ENCODE data around the gene PIK3C2A.
"Not testable (repeated sequence)": the region's sequence is repeated elsewhere in the genome, so short reads cannot be mapped to it uniquely, and the experiment has no call there.

Gene PIK3C2A

DNA sequence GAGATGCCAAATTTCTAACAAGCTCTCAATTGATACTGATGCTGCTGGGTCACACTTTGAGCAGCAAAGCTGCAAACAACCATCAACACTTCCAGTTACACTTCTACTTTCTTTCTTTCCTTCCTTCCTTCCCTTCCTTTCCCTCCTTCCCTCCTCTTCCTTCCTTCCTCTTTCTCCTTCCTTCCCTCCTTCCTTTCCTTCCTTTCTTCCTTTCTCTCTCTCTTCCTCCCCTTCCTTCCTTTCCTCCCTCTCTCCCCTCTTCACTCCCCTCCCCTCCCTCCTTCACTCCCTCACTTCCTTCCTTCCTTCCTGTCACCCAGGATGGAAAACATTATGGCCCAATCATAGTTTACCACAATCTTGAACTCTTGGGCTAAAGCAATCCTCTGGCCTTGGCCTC, 33.0 kb upstream of the PIK3C2A start:
- TF ChIP-seq, protein P1, sequence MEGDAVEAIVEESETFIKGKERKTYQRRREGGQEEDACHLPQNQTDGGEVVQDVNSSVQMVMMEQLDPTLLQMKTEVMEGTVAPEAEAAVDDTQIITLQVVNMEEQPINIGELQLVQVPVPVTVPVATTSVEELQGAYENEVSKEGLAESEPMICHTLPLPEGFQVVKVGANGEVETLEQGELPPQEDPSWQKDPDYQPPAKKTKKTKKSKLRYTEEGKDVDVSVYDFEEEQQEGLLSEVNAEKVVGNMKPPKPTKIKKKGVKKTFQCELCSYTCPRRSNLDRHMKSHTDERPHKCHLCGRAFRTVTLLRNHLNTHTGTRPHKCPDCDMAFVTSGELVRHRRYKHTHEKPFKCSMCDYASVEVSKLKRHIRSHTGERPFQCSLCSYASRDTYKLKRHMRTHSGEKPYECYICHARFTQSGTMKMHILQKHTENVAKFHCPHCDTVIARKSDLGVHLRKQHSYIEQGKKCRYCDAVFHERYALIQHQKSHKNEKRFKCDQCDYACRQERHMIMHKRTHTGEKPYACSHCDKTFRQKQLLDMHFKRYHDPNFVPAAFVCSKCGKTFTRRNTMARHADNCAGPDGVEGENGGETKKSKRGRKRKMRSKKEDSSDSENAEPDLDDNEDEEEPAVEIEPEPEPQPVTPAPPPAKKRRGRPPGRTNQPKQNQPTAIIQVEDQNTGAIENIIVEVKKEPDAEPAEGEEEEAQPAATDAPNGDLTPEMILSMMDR (IDR thresholded peaks at IDR 0.05; ENCODE audit: low read depth, low read length): no peak
- H3K4me3 ChIP-seq (ENCODE audit: low read depth, low read length): no peak overlapping the region

GRCh38 chr11:17239927-17240326, 32.1 kb upstream of the PIK3C2A start:
- H3K4me3 ChIP-seq (ENCODE audit: low read depth, low read length): not testable (repeated sequence)

- TF ChIP-seq, protein P1 (IDR thresholded peaks at IDR 0.05; ENCODE audit: low read depth, low read length): no peak
- no peak overlapping the region for H3K4me3 ChIP-seq (ENCODE audit: low read depth, low read length)
These were observed 30.6 kb upstream of the PIK3C2A start for GRCh38 chr11:17238377-17238776.

- TF ChIP-seq, protein P1 (IDR thresholded peaks at IDR 0.05; ENCODE audit: low read depth, low read length): no peak
- no peak overlapping the region for H3K4me3 ChIP-seq (ENCODE audit: low read depth, low read length)
These were observed 25.3 kb upstream of the PIK3C2A start for GRCh38 chr11:17233101-17233500.

DNA sequence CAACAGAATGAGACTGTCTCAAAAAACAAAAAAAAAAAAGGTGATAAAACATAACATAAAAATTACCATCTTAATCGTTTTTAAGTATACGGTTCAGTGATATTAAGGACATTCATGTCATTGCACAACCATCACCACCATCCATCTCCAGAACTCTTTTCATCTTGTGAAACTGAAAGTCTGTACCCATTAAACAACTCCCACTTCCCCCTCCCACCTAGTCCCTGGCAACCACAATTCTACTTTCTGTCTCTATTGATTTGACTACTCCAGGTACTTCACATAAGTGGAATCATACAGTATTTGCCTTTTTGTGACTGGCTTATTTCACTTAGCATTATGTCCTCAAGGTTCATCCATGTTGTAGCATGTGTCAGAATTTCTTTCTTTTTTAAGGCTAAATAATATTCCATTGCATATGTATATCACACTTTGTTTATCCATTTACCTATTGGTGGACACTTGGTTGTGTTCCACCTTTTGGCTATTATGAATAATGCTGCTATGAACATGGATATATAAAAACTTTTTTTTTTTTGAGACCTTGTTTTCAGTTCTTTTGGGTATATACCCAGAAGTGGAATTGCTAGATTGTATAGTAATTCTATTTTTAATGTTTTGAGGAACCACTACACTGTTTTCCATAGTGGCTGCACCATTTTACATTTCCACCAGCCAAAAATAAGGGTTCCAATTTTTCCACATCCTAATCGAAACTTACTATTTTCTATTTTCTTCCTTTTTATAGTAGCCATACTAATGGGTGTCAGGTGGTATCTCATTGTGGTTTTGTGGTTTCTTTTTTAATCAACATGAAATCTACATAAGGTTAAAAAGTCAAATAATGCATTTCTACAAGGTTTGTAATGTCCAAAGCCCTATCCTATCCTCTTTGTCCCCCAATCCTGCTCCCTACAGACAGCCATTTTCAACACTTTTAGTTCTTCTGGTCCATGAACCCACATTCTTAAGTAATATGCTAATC, 23.4 kb upstream of the PIK3C2A start:
- TF ChIP-seq, protein P1 (IDR thresholded peaks at IDR 0.05; ENCODE audit: low read depth, low read length): no peak
- no peak overlapping the region for H3K4me3 ChIP-seq (ENCODE audit: low read depth, low read length)

DNA sequence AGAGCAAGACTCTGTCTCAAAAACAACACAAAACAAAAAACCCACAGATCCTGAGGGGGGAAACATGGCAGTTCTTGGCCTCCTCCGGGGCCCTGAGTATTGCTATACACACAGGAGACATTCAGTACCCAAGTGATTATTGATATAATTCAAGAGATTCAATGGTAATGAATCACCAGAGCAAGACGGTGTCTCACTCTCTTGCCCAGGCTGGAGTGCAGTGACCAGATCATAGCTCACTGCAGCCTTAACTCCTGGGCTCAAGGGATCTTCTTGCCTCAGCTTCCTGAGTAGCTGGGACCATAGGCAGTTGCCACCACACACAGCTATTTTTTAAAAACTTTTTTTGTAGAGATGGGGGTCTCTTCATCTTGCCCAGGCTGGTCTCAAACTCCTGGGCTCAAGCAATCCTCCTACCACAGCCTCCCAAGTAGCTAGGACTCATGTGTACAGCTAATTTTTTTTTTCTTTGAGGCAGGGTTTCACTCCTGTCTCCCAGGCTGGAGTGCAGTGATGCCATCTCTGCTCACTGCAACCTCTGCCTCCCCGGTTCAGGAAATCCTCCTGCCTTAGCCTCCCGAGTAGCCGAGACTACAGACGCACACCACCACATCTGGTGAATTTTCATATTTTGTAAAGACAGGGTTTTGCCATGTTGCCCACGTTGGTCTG, 21.8 kb upstream of the PIK3C2A start:
- TF ChIP-seq, protein P1 (IDR thresholded peaks at IDR 0.05; ENCODE audit: low read depth, low read length): no peak
- no peak overlapping the region for H3K4me3 ChIP-seq (ENCODE audit: low read depth, low read length)

DNA sequence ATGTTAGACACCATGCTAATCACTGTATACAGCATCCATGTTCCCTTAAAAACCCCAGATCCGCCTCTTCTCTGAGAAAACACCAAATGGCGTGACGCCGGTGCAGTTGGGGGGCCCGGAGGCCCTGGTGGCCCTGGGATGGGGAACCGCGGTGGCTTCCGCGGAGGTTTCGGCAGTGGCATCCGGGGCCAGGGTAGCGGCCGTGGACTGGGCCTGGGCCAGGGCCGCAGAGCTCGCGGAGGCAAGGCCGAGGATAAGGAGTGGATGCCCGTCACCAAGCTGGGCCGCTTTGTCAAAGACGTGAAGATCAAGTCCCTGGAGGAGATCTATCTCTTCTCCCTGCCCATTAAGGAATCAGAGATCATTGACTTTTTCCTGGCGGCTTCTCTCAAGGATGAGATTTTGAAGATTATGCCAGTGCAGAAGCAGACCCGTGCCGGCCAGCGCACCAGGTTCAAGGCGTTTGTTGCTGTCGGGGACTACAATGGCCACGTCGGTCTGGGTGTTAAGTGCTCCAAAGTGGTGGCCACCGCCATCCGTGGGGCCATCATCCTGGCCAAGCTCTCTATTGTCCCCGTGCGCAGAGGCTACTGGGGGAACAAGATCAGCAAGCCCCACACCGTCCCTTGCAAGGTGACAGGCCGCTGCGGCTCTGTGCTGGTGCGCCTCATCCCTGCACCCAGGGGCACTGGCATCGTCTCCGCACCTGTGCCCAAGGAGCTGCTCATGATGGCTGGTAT, 20.6 kb upstream of the PIK3C2A start:
- H3K4me3 ChIP-seq (ENCODE audit: low read depth, low read length): not testable (repeated sequence)

DNA sequence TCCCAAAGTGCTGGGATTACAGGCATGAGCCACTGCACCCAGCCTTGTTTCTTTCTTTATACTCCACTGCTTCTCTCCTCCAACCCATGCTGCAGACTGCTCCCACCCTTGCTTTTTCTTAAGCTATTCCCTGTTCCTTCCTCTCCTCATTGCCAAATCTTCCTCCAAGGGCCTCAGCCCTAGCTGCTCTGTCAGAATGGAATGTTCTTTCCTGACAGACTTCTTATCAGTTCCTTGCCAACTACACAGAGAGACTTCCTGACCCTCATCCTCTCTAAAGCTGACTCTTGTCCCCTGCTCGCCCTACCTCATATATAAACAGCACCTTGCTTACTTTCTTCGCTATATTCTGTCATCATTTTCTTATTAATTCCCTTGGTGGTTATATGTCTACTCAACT, 16.9 kb upstream of the PIK3C2A start:
- no peak overlapping the region for H3K4me3 ChIP-seq (ENCODE audit: low read depth, low read length)
- TF ChIP-seq, protein P1 (IDR thresholded peaks at IDR 0.05; ENCODE audit: low read depth, low read length): no peak
